Left ventricle myocardium superior (tissue), 1 donor: ENCODE data around the gene ST8SIA1. TPM values are rescaled to one million over a fixed set of nuclear protein-coding genes. Genes with fewer than 3 reads are reported as not detected.

Experiments
- total RNA-seq: library from RNA; stranded (reverse); fragmentation: NEBNext Ultra II Directional; extraction: Animal tissue kit (Norgen Biotek cat#: 25700); gene quantifications from one replicate; pipeline ENCODE4 v1.2.1, GENCODE V29; 2021
- donor health status: DM: no; HTN: yes; CAD: no; lungs with severe emphysema.

ST8SIA1 gene
- total RNA-seq, 1 donor from 2014 or later: 2.6 TPM

Other genes with a start within 250 kb of the ST8SIA1 start
- 25.4 TPM for gene C2CD5, start 209.8 kb upstream of the ST8SIA1 start, total RNA-seq